K562 (cell line): ENCODE results near the gene UIMC1. TPM values are rescaled to one million over a fixed set of nuclear protein-coding genes. Genes with fewer than 3 reads are reported as not detected.

Experiments
- NR3C1 ChIP-seq: sonication (generic); formaldehyde crosslinking; IDR thresholded peaks from 2 replicates; pipeline ENCODE4 v1.8.1; 2022; ENCODE audit warnings: missing genetic modification reagents
- PRPF4 ChIP-seq: fragments of 200-400 bp; formaldehyde crosslinking; IDR thresholded peaks from one replicate; pipeline ENCODE4 v1.6.1; 2017; ENCODE audit warnings: low read length, low read depth, mild to moderate bottlenecking; ENCODE audit not compliant: insufficient read depth, poor library complexity, severe bottlenecking
- SETDB1 ChIP-seq: IDR thresholded peaks from one replicate; pipeline ENCODE4 v1.6.1; 2012; ENCODE audit warnings: low read length, control low read depth, inconsistent platforms
- STAT5A ChIP-seq: IDR thresholded peaks from 2 replicates; pipeline ENCODE4 v1.6.1; 2012; ENCODE audit warnings: low read length, inconsistent platforms, borderline replicate concordance
- ZNF639 ChIP-seq, 2 experiments: fragments of 200-800 bp in 1 of 2; sonication (Bioruptor generic) in 1 of 2; sonication (generic) in 1 of 2; formaldehyde crosslinking in 1 of 2; IDR thresholded peaks in 1 of 2; conservative IDR thresholded peaks in 1 of 2; 2 replicates each; pipeline versions ENCODE4 v1.5.0 to v1.6.1; 2016 to 2020; ENCODE audit warnings: missing compliant biosample characterization in 1 of 2, missing genetic modification characterization in 1 of 2, missing genetic modification reagents in 1 of 2
- polyA plus RNA-seq, 8 experiments: library from polyadenylated mRNA; depleted of rRNA in 4 of 8; stranded (reverse) in 5 of 8; unstranded in 3 of 8; fragments of >200 nt; fragmentation: Nextera tagmentation in 2 of 8; fragmentation: Illumina TruSeq in 1 of 8; extraction: Ambion mirVana in 2 of 8; extraction: Trizol in 1 of 8; gene quantifications; 2 replicates each; pipeline versions ENCODE4 v1.2.1 to v1.2.3, GENCODE V29; 2011 to 2014; ENCODE audit warnings: inconsistent platforms in 1 of 8, missing spikeins in 1 of 8
- total RNA-seq, 7 experiments: library from RNA; depleted of rRNA in 6 of 7; stranded (reverse); fragments of >200 nt in 6 of 7; fragmentation: Illumina TruSeq in 2 of 7; extraction: Trizol in 2 of 7; gene quantifications; 2 replicates each; pipeline versions ENCODE4 v1.2.1 to v1.2.3, GENCODE V29; 2011 to 2021; ENCODE audit warnings: low replicate concordance in 1 of 7
- TF ChIP-seq, protein P1 (sequence below): sonication (generic); formaldehyde crosslinking; IDR thresholded peaks from 2 replicates; pipeline ENCODE4 v1.8.0; 2022; ENCODE audit warnings: mild to moderate bottlenecking, missing genetic modification reagents

UIMC1 gene
- total and polyA plus RNA-seq, 9 of the 15 experiments (the other 6 are each of a cell fraction or from before 2014, with no cell fraction given): 14.9 to 51.7 (median 36.8) TPM

- no peak for TF ChIP-seq STAT5A
- TF ChIP-seq, protein P1, sequence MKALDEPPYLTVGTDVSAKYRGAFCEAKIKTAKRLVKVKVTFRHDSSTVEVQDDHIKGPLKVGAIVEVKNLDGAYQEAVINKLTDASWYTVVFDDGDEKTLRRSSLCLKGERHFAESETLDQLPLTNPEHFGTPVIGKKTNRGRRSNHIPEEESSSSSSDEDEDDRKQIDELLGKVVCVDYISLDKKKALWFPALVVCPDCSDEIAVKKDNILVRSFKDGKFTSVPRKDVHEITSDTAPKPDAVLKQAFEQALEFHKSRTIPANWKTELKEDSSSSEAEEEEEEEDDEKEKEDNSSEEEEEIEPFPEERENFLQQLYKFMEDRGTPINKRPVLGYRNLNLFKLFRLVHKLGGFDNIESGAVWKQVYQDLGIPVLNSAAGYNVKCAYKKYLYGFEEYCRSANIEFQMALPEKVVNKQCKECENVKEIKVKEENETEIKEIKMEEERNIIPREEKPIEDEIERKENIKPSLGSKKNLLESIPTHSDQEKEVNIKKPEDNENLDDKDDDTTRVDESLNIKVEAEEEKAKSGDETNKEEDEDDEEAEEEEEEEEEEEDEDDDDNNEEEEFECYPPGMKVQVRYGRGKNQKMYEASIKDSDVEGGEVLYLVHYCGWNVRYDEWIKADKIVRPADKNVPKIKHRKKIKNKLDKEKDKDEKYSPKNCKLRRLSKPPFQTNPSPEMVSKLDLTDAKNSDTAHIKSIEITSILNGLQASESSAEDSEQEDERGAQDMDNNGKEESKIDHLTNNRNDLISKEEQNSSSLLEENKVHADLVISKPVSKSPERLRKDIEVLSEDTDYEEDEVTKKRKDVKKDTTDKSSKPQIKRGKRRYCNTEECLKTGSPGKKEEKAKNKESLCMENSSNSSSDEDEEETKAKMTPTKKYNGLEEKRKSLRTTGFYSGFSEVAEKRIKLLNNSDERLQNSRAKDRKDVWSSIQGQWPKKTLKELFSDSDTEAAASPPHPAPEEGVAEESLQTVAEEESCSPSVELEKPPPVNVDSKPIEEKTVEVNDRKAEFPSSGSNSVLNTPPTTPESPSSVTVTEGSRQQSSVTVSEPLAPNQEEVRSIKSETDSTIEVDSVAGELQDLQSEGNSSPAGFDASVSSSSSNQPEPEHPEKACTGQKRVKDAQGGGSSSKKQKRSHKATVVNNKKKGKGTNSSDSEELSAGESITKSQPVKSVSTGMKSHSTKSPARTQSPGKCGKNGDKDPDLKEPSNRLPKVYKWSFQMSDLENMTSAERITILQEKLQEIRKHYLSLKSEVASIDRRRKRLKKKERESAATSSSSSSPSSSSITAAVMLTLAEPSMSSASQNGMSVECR (CRISPR knock-in tag): no peak
- TF ChIP-seq NR3C1 (CRISPR knock-in tag): no peak
- TF ChIP-seq ZNF639 (CRISPR knock-in tag; conservative IDR thresholded peaks at IDR 0.05 in 1 of 2, IDR thresholded peaks at IDR 0.05 in 1 of 2): no peak
- TF ChIP-seq SETDB1: no peak
- no peak for TF ChIP-seq PRPF4
Measured at GRCh38 chr5:176938472-176938871, 68.1 kb downstream of the UIMC1 start (continued).
